ENCODE measurements around the gene GALNT10.
"Not testable (repeated sequence)": the region's sequence is repeated elsewhere in the genome, so short reads cannot be mapped to it uniquely, and the experiment has no call there.

GALNT10 gene

GRCh38 chr5:154190595-154191304, at the start of gene GALNT10:
Gene GALNT10, plus strand, starts transcription at chr5:154190733. Its CDS starts 134 bp downstream, at chr5:154190867.
- DNase-seq, result no peak

GRCh38 chr5:154141745-154142221, 48.8 kb upstream of the GALNT10 start:
- DNase-seq, result no peak

- no peak for DNase-seq
These were observed 47.3 kb upstream of the GALNT10 start for GRCh38 chr5:154143211-154143641.

- no peak for DNase-seq
These were observed 45.3 kb upstream of the GALNT10 start for GRCh38 chr5:154145268-154145667.

GRCh38 chr5:154146409-154146808, 44.1 kb upstream of the GALNT10 start:
- no peak for DNase-seq

- no peak for DNase-seq
These were observed 42.9 kb upstream of the GALNT10 start for GRCh38 chr5:154147666-154148065.

- DNase-seq, result not testable (repeated sequence)
These were observed 40.1 kb upstream of the GALNT10 start for GRCh38 chr5:154150471-154150870.

GRCh38 chr5:154157483-154158378, 32.8 kb upstream of the GALNT10 start:
- DNase-seq, result no peak

GRCh38 chr5:154158379-154158737, 32.2 kb upstream of the GALNT10 start:
- DNase-seq, result no peak

- DNase-seq, result no peak
These were observed 31.2 kb upstream of the GALNT10 start for GRCh38 chr5:154159343-154159742.

GRCh38 chr5:154162539-154163151, 27.9 kb upstream of the GALNT10 start:
- DNase-seq, result no peak

GRCh38 chr5:154163327-154164248, 26.9 kb upstream of the GALNT10 start:
- DNase-seq, result no peak

GRCh38 chr5:154164249-154164581, 26.3 kb upstream of the GALNT10 start:
- no peak for DNase-seq

GRCh38 chr5:154165886-154166285, 24.6 kb upstream of the GALNT10 start:
- DNase-seq, result no peak

GRCh38 chr5:154166901-154167791, 23.4 kb upstream of the GALNT10 start:
- no peak for DNase-seq

GRCh38 chr5:154168395-154168794, 22.1 kb upstream of the GALNT10 start:
- no peak for DNase-seq

- no peak for DNase-seq
These were observed 17.7 kb upstream of the GALNT10 start for GRCh38 chr5:154172785-154173184.

GRCh38 chr5:154174091-154174490, 16.4 kb upstream of the GALNT10 start:
- DNase-seq, result no peak

GRCh38 chr5:154176181-154176580, 14.4 kb upstream of the GALNT10 start:
- no peak for DNase-seq

- DNase-seq, result no peak
These were observed 11.9 kb upstream of the GALNT10 start for GRCh38 chr5:154178661-154179060.
